Pulmonary artery endothelial cell (primary cell): Measurements from ENCODE around the gene WFIKKN1. TPM values are rescaled to one million over a fixed set of nuclear protein-coding genes. Genes with fewer than 3 reads are reported as not detected.
"Not testable (repeated sequence)": the region's sequence is repeated elsewhere in the genome, so short reads cannot be mapped to it uniquely, and the experiment has no call there.

Experiments
- DNase-seq: peaks from one replicate; pipeline ENCODE4 v3.0.0-alpha.2; 2011; ENCODE audit warnings: low read depth, low spot score
- total RNA-seq: library from RNA; depleted of rRNA; stranded (reverse); fragments of >200 nt; gene quantifications from 2 replicates; pipeline ENCODE4 v1.2.3, GENCODE V29; 2014

WFIKKN1 gene
- total RNA-seq, 1 donor from 2014 or later = 0.07 TPM

DNA sequence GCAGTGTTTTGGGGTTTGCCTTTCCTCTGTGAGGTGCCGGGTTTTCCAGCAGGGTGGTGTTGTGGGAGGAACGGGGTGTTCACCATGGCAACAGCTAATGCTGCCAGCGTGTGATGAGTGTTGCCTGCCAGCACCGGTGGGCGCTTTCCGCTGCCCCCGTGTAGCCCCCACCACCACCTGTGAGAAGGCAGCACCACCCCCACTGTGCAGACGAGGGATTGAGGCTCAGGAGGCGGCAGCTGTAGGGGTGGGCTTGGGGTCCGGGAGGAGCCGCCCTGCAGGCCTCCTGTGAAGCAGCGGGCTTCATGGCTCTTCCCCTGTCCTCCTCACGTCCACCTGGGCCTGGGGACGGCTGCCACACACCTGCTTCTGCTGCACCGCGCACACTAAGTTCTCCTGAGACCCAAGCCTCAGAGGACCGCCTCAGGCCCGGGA lies 35.7 kb upstream of the WFIKKN1 start:
- no peak for DNase-seq

DNA sequence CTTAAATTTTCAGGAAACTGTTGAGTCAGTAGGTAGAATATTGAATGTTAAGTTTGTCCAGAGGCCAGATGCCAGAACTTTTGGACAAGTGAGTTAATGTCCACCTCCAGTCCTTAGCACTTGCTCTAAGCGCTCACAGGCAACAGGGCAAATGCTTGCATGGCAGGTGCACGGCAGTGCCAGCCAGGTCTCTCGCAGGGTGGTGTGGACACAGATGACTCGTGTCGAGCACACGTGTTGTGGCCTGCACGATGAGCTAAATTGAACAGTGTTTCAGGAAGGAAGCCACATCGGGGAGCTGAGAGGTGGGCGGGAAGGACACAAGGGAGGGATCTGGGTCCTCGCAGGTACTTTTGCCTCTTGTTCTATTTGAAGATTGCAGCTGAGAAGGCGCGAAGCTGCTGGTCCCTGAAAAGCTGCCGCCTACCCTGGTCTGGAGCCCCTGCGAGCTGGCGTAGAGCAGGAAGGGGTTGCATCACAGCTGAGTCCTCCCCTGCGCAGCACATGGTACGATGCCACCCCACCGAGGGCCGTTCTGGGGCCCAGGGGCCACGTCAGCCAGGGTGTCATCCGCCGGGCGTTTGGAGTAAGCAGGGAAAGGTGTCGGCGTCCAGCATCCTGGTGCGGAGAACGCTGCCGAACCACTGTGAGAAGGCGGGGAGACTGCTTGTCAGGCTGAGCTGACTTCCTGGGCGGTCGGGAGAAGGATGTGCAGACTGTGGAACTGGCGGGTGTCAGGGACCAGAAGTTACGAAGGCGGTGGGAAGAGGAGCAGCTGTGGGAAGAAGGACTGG lies 34.6 kb upstream of the WFIKKN1 start:
- no peak for DNase-seq

DNA sequence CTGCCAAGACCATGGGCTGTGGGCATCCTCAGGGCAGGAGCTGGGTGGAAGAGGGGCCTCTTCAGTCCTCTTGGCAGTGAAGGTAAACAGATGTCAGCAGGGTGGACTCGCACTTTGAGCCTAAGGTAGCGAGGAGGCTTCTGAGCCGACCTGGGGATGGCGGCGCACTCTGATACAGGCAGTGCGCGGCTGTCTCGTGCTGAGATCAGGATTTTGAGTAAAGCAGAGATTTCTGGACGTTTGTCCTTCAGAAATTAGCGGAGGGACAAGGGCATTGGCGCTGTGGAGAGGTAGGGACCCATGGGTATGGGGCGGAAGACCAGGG lies 34.1 kb upstream of the WFIKKN1 start:
- no peak for DNase-seq

DNA sequence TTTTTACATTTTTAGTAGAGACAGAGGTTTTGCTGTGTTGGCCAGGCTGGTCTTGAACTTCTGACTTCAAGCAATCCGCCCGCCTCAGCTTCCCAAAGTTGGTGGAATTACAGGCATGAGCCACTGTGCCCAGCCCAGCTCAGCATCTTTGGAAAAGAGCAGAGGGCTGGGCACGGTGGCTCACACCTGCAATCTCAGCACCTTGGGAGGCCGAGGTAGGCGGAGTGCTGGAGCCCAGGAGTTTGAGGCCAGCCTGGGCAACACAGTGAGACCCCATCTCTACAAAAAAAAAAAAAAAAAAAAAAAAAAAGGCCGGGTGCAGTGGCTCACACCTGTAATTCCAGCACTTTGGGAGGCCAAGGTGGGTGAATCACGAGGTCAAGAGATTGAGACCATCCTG lies 33.1 kb upstream of the WFIKKN1 start:
- DNase-seq = not testable (repeated sequence)

DNA sequence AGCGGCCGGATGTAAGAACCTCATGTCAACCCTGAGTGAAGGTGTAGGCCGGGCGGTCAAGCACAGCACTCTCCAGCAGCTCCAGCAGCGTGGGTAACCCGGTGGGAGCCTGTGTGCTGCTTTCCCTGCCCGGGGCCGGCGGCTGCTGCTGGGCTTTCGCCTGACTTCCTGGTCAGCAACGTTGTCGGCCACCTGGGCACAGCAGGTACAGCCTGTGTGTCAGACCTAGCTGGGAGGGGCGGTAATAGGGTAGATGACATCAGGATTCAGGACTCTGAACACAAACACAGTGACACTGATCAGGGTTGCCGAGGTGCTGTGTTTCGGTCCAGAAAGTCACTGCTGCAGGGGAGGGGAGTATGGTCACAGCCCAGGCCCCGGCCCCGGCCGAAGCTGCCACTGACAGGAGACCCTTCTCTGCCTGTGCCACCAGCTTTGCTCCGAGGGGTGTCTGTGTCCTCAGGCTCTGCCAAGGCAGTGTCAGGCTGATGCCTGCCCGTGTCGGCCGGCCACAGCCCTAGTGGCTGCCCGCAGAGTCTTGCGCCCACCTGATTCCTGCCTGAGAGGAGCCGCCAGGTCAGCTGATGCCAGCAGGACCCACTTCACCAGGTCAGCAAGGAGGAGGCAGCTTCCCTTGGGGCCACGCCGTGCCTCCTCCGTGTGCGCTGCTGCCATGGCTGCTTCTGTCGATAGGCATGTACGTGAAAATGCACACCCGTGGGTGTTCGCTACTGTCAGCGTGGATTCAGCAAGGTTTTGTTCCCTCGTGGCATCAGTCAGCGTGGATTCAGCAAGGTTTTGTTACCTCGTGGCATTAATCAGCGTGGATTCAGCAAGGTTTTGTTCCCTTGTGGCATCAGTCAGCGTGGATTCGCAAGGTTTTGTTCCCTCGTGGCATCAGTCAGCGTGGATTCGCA lies 31.7 kb upstream of the WFIKKN1 start:
- DNase-seq = no peak

DNA sequence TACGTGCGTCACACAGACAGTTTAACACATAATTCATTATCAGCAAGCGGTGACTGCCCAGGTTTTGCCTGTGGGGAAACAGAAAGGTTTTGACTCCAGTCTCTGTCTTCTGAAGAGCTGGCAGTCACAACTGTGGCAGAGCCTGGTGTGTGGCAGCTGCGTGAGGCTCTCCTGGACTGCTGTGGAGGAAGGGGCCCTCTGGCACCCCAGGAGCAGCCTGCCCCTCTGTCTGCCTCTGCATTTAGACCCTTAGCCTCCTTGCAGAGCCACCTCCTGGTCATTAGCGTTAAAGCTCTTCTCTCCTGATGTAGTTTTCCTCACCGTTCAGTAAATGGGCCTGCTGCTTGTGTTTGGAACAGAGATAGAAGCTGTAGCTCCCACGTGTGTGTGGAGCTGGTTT lies 30.0 kb upstream of the WFIKKN1 start:
- no peak for DNase-seq

DNA sequence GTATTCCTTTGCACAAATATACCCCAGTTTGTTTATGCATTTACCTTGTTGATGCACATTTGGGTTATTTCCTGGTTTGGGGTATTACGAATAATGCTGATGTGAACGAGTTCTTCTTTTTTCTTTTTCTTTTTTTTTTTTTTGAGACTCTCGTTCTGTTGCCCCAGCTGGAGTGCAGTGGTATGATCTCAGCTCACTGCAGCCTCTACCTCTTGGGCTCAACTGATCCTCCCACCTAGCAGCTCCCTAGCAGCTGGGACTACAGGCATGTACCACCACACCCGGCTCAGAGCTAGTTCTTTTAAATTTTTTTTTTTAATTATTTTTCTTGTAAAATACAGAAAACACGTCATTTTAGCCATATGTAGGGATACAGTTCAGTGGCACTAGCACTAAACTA lies 26.9 kb upstream of the WFIKKN1 start:
- DNase-seq = no peak

DNA sequence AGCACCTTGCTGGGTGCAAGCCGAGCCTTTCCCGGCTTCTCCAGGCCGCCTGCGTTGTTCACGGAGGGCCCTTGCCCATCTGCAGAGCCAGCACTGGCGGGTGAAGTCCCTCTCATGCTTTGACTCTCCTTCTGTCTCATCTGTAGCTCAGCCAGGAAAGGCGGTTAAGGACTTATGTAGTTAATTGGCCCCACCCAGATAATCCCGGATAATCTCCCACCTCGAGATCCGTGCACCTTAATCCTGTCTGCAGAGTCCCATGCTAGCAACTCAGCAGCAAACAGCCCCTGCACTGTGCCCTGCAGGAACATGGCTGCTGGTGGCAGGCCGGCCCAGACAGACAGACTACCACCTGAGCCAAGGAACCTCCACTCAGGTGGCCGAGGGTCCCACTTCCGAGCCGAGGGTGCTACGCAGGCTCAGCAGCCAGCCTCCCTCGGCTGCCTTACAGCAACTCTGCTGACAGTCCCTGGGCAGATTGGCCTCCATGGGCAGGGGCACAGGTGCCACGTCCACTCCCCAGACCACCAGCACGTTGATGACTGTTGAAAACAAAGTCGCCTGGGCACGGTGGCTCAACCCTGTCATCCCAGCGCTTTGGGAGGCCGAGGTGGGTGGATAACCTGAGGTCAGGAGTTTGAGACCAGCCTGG lies 24.0 kb upstream of the WFIKKN1 start:
- DNase-seq = no peak

DNA sequence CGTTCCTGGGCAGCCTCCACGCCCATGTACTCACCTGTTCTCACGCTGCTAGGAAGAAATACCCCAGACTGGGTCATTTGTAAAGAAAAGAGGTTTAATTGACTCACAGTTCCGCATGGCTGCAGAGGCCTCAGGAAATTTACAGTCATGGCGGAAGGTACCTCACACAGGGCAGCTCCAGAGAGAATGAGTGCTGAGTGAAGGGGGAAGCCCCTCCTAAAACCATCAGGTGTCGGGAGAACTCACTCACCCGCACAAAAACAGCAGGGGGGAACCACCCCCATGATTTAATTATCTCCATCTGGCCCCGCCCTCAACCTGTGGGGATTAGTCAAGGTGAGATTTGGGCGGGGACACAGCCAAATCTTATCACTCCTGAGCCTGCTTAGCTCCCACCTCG lies 22.8 kb upstream of the WFIKKN1 start:
- DNase-seq = no peak

DNA sequence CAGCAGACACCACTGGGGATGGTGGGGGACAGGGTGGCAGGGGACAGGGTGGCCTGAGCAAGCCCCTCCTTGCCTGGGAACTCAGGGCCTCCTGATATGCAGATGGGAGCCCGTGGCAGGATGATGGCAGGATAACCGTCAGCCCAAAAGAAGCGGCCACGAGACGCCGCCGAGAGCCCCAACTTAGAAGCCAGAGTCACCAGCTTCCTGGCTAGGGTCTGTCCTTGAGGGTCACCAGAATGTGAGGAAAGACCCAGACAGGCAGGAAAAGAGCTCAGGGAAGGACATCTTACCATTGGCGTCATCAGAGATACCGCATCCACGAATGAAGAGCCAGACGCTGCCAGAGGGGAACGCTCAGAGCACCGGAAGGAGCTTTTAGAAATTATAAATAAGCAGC lies 21.5 kb upstream of the WFIKKN1 start:
- DNase-seq = no peak

DNA sequence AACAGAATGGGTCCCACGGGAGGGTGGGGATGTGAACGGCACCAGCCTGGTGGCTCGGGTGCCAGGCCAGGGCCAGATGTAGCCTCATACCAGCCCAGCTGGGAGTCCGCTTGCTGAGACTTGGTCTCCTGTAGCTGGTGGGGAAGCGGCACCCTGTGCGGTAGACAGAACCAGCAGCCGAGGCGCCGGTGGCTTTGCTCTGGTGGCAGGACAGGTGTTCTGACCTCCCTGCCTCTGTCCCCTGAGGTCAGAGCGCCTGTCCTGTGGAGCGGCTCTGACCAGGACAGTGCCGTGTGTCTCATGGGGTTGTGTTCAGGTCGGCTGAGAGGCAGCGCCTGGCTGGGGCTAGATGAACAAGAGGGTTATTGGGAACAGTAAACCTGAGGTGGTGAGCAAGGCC lies 20.8 kb upstream of the WFIKKN1 start:
- no peak for DNase-seq

DNA sequence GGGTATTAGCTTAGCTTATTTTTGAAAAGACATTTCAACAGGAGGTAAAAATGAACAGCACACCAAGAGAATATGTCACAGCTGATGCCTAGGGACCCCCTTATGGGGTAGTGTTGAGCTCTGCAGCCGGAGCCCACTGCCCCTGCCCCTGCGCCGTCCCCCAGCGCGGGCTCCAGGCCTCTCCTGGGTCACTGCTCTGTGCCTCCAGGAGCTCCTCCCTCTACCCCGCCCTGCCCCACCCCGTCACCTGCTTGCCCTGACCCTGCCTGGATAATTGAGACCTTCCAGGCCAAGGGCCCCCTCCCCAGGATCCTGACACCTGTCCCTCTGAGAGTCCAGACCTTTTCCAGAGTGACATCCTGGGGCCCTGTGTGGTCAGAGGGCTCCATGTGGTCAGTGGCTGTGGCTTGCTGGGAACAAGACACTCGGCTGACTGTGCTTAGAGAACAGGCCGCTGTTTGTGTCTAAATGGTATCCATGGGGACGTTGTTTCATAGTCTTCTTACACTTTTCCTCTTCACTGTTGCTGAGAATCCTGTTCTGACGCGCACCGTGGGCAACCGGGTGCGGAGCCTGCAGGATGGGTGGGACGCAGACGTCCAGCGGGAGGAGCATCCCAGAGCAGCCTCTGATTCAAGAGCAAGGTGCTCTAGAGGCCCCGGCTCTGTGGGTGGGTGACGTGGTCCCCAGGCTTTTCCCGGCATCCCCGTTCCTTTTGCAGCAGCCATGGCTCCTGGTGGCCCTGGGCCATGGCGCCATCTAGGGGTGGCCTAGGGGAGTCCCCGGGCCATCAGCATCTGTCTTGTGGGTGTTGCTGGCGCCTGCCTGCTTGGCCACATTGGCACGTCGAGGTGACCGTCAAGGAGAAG lies 20.0 kb upstream of the WFIKKN1 start:
- no peak for DNase-seq

DNA sequence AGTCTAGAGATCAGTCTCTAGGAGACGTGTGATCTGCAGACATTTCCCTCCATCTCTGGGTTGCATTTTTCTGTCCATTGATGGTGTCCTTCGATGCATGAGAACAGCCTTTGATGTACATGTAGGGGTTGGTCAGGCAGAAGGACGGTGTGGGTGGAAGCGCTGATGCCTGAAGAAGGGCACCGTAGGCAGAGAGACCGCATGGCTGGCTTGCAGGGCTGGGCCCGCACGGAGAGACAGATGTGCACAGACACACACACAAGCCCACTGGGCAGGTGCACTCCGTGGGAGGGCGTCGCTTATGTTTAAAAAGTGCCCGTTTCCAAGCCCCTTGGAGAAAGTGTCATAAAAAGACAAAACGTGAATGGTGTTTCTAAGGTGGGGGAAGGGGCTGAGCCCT lies 15.7 kb upstream of the WFIKKN1 start:
- DNase-seq = no peak

DNA sequence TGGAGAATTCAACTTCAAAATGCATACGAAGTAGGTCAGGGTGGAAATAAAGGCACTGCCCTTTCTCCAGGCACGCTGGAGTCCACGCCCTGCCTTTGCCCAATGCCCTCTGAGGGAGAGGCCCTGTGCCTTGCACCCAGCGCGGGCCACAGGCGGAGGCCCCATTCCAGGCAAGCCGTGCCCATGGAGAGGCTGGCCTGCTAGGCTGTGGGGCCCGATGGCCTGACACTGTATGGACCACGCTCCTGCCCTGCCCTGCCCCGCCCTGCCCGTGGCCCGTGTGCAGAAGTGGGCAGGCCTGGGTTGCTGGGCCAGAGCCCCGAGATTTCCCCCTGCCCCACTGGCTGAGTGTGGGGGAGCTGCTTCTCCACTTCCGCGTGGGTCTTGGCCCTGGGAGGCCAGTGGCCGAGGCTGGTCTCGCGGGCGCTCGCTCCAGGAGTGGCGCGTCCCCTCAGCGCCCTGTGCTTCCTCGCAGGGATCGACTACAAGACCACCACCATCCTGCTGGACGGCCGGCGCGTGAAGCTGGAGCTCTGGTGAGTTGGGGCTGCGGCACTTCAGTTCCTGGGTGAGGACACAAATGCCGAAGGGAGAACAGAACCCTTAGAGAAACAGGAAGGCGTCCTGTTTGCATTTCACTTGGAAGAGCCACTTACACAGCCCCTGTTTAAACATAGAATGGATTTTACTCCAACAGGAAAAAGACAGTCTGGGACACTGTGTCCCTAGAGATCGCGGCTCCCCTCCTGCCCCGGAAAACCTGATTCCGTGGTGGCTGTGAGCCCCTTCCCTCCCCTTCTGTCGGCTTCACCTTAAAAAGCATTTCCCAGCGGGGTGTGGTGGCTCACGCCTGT lies 13.8 kb upstream of the WFIKKN1 start:
- no peak for DNase-seq

DNA sequence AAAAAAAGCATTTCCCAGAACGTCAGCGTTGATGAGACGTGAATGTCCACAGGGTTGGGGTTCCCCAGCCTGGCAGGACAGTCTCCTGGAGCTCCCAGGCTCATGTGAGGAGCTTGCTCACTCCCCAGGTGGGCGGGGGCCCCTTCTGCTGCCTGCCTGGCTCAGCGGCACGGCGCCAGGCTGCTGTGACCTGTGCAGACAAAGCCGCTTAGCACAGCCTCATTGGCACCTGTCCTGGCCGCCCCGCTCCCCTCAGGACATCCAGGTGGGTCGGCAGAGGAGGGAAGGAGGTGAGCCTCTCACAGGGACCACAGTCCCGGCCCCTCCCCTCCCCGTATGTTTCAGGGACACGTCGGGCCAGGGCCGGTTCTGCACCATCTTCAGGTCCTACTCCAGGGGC lies 12.9 kb upstream of the WFIKKN1 start:
- DNase-seq = no peak

DNA sequence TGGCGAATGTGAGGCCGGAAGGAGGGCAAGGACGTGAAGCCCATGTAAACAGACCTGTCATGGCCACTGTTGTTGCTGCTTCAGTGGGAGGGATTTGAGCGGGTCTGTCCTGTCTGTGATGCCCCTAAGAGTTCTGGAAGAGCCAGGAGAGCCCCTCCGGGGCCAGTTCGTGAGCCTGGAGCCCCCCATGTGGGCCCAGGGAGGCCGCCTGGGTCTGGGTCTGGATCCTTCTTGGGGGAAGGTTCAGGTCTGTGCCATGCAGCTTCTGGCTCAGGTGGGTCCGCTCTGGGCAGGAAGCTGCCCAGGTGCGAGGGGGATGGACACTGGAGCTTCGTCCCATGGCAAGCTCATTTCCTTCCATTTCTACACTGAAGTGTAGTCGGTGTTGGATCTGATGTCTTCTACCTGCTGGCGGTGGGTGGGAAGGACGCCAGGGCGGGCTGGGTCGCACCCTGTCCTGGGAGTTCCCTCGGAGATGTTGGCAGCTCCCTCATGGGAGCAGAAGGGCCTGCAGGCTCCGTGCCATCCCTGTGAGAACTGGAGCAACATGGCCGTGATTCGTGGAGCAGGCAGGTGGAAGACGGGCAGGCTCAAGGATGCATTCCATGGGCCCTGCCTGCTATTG lies 11.2 kb upstream of the WFIKKN1 start:
- DNase-seq = no peak

DNA sequence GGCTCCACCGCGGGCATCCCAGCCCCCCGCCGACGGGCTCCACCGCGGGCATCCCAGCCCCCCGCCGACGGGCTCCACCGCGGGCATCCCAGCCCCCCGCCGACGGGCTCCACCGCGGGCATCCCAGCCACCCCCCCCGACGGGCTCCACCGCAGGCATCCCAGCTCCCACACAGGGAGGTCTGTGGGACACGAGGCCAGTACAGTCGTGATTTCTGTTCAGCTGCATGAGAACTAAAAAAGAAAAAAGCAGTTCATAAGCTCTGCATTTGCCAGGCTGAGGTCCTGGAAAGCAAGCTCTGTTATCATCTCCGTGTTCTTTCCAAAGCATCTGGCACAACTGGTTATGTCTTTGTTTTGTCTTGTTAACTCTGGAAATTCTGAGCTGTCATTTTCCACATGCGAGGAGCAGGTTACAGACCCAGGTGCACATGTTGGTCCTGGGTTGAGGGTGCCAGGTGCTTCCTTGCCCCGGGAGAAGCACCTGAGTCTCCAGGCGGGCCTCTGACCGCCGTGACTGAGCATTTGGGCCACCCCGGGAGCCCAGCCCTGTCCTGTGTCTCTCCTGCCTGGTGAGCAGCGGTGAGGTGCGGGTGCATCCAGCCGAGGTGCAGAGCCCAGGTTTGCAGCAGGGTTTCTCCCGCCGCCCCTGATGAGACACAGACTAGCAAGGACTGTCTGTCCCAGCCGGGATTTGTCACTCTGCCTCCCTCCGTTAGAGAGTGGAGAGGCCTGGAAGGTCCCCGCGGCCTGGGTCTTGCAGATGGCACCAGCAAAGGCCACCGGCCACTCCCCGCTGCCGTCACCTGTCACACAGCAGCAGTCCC lies 9.9 kb upstream of the WFIKKN1 start:
- no peak for DNase-seq

DNA sequence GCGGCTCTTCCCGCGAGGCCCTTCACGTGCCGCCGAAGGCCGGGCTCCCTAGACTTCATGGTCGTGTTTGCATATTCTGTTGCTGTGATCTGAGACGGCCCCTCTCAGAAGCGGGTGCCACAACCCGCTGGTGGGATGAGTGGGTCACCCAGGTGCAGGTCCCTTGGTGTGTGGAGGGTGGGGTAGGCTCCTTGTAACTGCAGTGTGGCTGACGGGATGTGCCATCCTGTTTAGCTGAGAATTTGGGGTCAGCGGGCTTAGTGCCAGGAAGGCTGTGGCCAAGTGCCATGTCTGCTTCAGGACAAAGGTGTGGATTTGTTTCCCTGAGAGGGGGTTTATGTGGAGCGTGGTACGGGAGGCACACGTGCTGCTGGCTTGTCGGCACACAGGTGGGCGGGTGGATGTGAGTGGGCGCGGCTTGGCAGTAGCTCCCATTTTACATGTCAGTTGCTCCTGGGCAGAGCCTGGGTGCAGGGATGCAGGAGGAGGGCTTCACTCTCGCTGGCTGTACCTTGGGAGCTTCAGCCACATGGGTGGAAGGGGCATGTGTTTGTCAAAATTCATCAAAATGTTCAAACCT lies 9.2 kb upstream of the WFIKKN1 start:
- DNase-seq = no peak

DNA sequence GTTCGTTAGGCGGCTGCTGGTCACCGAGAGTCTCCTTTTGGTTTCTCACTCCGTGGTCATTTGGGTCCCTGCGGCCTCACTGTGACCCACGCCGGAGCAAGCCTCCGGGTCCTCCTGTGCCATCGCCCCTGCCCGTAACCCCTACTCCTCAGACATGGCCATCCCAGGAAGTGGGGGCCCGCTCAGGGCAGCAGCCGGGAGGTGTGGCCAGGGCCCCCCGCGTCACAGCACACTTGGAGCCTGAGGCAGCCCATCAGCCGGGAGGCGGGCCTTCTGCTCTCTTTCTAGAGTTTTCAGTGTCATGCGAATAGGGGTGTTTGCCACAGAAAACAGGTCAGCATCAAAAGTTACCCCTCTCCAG lies 7.9 kb upstream of the WFIKKN1 start:
- no peak for DNase-seq
